DND-41 (cell line): ENCODE measurements around the gene KRTAP8-1.

Experiments used
- ATAC-seq: fragments of 200-7000 bp; cut with Tn5 transposase; 3 replicates; pipeline ENCODE4 v1.9.1; 2021; ENCODE audit warnings: low read depth; ENCODE audit not compliant: insufficient read depth
- DNase-seq: peaks from one replicate; pipeline ENCODE4 v3.0.0-alpha.2; 2020
- H2AFZ ChIP-seq: 2 replicates; pipeline ENCODE4 v1.6.0; 2012; ENCODE audit warnings: low read depth, low read length
- H3K27ac ChIP-seq: 2 replicates; pipeline ENCODE4 v1.5.1; 2012; ENCODE audit warnings: low read length, inconsistent platforms
- H3K27me3 ChIP-seq: fragments of 200-600 bp; sonication (generic); 2 replicates; pipeline ENCODE4 v1.6.0; 2012; ENCODE audit warnings: low read length, mild to moderate bottlenecking, inconsistent platforms; ENCODE audit not compliant: insufficient read depth, poor library complexity
- H3K36me3 ChIP-seq: 2 replicates; pipeline ENCODE4 v1.5.1; 2012; ENCODE audit warnings: low read length, inconsistent platforms; ENCODE audit not compliant: insufficient read depth
- H3K4me1 ChIP-seq: 2 replicates; pipeline ENCODE4 v1.5.1; 2012; ENCODE audit warnings: mild to moderate bottlenecking, low read length; ENCODE audit not compliant: insufficient read depth
- H3K4me2 ChIP-seq: 2 replicates; pipeline ENCODE4 v1.6.0; 2012; ENCODE audit warnings: mild to moderate bottlenecking, moderate library complexity, low read length, inconsistent platforms; ENCODE audit not compliant: insufficient read depth
- H3K4me3 ChIP-seq, 2 experiments: fragments of 200-600 bp in 1 of 2; shearing (Covaris generic) in 1 of 2; 2 replicates each; pipeline ENCODE4 v1.5.1; 2012 to 2016; ENCODE audit warnings: inconsistent platforms in 2 of 2, low read length in 2 of 2, mild to moderate bottlenecking in 2 of 2, low read depth in 1 of 2, moderate library complexity in 1 of 2
- H3K79me2 ChIP-seq: 2 replicates; pipeline ENCODE4 v1.6.0; 2012; ENCODE audit warnings: low read length, inconsistent platforms; ENCODE audit not compliant: insufficient read depth
- H3K9ac ChIP-seq: 2 replicates; pipeline ENCODE4 v1.6.0; 2012; ENCODE audit warnings: low read depth, mild to moderate bottlenecking, inconsistent platforms, low read length, moderate library complexity
- H3K9me3 ChIP-seq: 2 replicates; pipeline ENCODE4 v1.5.1; 2012; ENCODE audit warnings: low read length, moderate library complexity, mild to moderate bottlenecking, inconsistent platforms; ENCODE audit not compliant: insufficient read depth, severe bottlenecking
- H4K20me1 ChIP-seq: 2 replicates; pipeline ENCODE4 v1.6.0; 2012; ENCODE audit warnings: low read length; ENCODE audit not compliant: insufficient read depth
- EZH2 ChIP-seq: IDR thresholded peaks from 3 replicates; pipeline ENCODE4 v1.6.1; 2012; ENCODE audit warnings: borderline replicate concordance, low read depth, mild to moderate bottlenecking, moderate library complexity, low read length, inconsistent platforms; ENCODE audit not compliant: severe bottlenecking
- TF ChIP-seq, protein P1 (sequence below): IDR thresholded peaks from 2 replicates; pipeline ENCODE4 v1.5.1; 2012; ENCODE audit warnings: borderline replicate concordance, low read length, moderate library complexity, mild to moderate bottlenecking; ENCODE audit not compliant: poor library complexity, severe bottlenecking; ENCODE audit errors: extremely low read depth

KRTAP8-1 gene, protein sequence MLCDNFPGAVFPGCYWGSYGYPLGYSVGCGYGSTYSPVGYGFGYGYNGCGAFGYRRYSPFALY

GRCh38 chr21:30813174-30813573 lies at the start of gene KRTAP8-1:
KRTAP8-1 (minus strand) TSS chr21:30813274; CDS start chr21:30813220, 54 bp downstream.
- Histone ChIP-seq H3K27ac (no peak within 1 kb of the TSS), H3K9ac (no peak within 1 kb of the TSS), H3K4me2 (no peak within 1 kb of the TSS), H3K9me3 (no peaks in the 10 kb centered on the region), H2AFZ (no peak within 1 kb of the TSS), H3K27me3 (no peaks in the 10 kb centered on the region), H3K4me1 (no peaks in the 10 kb centered on the region), H3K36me3 (no peaks in the 10 kb centered on the region), H3K79me2 (no peaks in the 10 kb centered on the region), H3K4me3 (no peak within 1 kb of the TSS), H4K20me1 (no peaks in the 10 kb centered on the region)
- ATAC-seq (no peak), DNase-seq (no peak)
- TF ChIP-seq, protein P1, sequence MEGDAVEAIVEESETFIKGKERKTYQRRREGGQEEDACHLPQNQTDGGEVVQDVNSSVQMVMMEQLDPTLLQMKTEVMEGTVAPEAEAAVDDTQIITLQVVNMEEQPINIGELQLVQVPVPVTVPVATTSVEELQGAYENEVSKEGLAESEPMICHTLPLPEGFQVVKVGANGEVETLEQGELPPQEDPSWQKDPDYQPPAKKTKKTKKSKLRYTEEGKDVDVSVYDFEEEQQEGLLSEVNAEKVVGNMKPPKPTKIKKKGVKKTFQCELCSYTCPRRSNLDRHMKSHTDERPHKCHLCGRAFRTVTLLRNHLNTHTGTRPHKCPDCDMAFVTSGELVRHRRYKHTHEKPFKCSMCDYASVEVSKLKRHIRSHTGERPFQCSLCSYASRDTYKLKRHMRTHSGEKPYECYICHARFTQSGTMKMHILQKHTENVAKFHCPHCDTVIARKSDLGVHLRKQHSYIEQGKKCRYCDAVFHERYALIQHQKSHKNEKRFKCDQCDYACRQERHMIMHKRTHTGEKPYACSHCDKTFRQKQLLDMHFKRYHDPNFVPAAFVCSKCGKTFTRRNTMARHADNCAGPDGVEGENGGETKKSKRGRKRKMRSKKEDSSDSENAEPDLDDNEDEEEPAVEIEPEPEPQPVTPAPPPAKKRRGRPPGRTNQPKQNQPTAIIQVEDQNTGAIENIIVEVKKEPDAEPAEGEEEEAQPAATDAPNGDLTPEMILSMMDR, result no peak
- TF ChIP-seq EZH2, result no peak

DNA sequence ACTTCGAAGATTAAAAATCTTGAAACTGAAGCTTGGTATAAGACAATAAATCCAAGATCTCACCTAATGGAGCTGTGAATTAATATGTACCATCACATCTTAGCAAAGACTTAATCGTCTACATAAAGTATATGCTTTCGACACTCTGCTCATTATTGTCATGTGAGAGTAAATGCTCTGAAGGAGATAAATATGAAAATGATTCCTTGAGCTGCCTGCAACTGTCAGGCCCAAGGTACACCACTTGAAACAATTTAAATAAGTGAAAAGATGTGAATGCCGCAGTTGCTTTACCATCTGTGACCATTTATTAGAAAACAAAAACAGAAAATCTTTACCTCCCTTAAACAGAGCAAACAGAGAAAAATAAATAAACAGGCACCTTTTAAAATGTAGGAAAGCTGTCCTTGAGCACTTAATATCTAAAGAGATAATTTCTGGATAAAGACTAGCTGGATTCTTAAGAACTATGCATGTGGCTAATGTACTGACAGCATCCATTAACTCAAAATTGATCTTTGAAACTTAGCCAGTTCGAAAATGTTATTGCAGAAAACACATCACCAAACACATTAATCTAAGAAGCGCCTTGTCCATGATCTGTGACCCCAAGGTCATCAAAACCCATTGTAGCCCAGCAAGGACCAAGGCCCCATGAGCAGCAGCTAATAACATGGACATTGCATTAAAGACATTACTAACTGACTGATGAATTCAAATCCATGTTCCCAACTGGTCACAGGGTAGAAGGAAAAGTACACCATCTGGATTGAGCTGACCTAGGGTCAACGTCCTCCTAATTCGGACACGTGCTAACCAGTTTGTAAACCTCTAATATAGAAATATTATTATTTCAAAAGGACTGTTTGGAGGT lies 34.8 kb upstream of the KRTAP8-1 start:
- H3K4me3 ChIP-seq, result no peak overlapping the region
- H3K27me3 ChIP-seq, result no peaks in the 10 kb centered on the region
- H3K79me2 ChIP-seq, result no peaks in the 10 kb centered on the region
- H3K27ac ChIP-seq, result no peak overlapping the region
- TF ChIP-seq, protein P1, result no peak
- no peak for TF ChIP-seq EZH2
- no peaks in the 10 kb centered on the region for H3K4me1 ChIP-seq
- H3K4me2 ChIP-seq, result no peak overlapping the region
- no peaks in the 10 kb centered on the region for H3K9me3 ChIP-seq
- no peaks in the 10 kb centered on the region for H3K36me3 ChIP-seq
- no peak overlapping the region for H3K9ac ChIP-seq
- no peak overlapping the region for H2AFZ ChIP-seq
- ATAC-seq (no peak), DNase-seq (no peak)
- H4K20me1 ChIP-seq, result no peaks in the 10 kb centered on the region

DNA sequence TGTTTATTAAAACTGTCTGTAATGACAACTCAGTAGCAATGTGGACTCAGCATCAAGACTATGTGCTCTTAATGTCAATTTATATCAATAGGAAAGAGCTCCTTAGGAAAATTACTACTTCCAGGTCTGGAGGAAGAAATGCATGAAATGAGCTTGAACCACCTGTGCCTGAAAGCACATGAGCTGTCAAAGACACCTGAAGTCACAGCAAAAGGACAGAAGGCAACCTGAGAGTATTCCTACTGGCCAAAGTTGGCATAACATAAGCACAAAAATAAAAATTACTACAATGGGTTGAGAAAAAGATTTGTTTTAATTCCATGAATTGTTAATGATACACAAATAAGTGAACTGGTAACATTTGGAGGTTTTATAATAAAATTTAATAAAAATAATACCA lies 29.9 kb upstream of the KRTAP8-1 start:
- DNase-seq (no peak), ATAC-seq (no peak)
- no peak overlapping the region for H2AFZ ChIP-seq
- H3K79me2 ChIP-seq, result no peaks in the 10 kb centered on the region
- H3K36me3 ChIP-seq, result no peaks in the 10 kb centered on the region
- no peak overlapping the region for H3K4me2 ChIP-seq
- no peak overlapping the region for H3K4me3 ChIP-seq
- no peak overlapping the region for H3K9ac ChIP-seq
- no peak overlapping the region for H3K27ac ChIP-seq
- H4K20me1 ChIP-seq, result no peaks in the 10 kb centered on the region
- no peaks in the 10 kb centered on the region for H3K9me3 ChIP-seq
- H3K4me1 ChIP-seq, result no peaks in the 10 kb centered on the region
- H3K27me3 ChIP-seq, result no peaks in the 10 kb centered on the region
- no peak for TF ChIP-seq EZH2
- TF ChIP-seq, protein P1, result no peak
